Ecto neural progenitor cell (in vitro differentiated cells): ENCODE results near the gene SP100.
"Not testable (repeated sequence)": the region's sequence is repeated elsewhere in the genome, so short reads cannot be mapped to it uniquely, and the experiment has no call there.

Source experiments
- DNase-seq: peaks from one replicate; pipeline ENCODE4 v3.0.0-alpha.2; 2018; ENCODE audit warnings: low spot score

SP100 gene

DNA sequence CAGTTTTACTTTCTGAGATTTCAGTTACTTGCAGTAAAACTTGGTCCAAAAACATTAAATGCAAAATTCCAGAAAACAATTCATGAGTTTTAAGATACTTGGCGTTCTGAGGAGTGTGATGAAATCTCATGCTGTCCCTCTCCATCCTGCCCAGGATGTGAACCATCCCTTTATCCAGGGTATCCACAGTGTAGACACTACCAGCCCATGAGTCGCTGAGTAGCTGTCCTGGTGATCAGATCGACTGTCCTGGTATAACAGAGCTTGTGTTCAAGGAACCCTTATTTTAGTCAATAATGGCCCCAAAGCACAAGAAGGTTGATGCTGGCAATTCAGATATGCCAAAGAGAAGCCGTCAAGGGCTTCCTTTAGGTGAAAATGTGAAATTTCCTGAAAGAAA lies 3.2 kb downstream of the SP100 start:
- DNase-seq = no peak

DNA sequence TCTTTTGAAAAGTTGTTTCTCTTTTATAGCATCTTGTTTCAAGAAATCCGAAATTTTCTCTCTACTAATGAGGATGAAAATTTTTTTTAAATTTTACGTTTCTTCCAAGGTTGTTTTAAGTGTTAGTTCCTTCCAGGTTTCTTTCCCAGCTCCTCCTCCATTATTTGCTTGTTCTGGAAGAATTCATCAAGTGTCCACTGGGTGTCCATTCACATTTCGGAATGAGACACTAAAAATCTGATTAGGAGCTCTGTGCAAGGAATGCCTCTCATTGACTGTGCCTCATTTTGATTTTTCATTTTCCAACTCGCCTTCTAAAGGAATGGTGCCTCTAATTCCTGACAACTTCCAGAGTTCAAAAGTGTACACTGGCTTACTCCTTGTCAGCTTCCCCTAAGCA lies 6.1 kb downstream of the SP100 start:
- no peak for DNase-seq

DNA sequence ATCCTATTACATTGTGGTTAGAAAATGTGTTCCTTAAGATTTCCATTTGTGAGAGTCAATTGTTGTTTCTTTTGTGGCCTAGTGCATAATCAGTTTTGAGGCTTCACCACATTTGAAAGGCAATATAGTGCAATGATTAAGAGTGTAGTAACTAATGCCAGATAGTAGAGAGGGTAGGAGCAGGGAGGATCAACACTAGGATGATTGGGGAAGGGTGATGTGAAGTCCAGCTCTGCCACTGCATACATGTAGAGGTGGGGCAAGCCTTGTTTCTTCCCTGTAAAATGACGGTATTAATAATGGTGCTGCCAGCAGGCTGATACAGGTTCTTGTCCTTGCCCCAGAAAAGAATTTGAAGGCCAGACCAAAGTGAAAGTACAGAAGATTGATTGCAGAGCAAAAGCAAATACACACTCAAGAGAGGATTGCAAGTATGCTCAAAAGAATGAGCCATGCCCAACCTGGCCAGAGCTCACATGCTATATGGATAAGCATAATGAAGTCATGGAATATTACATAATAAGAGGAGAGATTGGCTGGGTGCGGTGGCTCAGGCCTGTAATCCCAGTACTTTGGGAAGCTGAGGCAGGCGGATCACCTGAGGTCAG lies 8.0 kb downstream of the SP100 start:
- no peak for DNase-seq

DNA sequence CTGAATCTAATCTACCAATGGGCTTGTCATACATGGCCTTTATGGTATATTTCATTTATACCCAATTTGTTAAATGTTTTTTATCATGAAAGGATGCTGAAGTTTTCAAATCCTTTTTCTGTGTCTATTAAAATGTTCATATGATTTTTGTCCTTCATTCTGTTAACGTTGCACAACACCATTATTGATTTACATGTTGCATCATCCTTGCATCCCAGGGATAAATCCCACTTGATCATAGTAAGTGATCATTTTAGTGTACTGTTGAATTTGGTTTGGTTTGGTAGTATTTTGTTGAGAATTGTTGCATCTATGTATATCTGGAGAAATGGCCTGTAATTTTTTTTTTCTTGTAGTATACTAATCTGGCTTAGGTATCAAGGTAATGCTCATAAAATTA lies 9.4 kb downstream of the SP100 start:
- no peak for DNase-seq

DNA sequence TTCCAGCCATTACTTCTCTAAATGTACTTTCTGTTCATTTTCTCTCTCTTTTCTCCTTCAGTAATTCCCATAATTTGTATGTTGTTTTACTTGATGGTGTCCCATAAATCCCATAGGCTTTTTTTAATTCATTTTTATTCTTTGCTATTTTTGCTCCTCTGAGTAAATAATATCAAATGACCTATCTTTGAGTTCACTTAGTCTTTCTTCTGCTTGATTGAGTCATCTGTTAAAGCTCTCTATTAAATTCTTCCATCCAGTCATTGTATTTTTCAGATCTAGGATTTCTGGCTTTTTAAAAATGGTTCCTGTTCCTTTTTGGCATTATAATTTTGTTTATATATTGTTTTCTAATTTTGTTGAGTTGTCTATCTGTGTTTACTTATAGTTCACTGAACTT lies 13.5 kb downstream of the SP100 start:
- no peak for DNase-seq

DNA sequence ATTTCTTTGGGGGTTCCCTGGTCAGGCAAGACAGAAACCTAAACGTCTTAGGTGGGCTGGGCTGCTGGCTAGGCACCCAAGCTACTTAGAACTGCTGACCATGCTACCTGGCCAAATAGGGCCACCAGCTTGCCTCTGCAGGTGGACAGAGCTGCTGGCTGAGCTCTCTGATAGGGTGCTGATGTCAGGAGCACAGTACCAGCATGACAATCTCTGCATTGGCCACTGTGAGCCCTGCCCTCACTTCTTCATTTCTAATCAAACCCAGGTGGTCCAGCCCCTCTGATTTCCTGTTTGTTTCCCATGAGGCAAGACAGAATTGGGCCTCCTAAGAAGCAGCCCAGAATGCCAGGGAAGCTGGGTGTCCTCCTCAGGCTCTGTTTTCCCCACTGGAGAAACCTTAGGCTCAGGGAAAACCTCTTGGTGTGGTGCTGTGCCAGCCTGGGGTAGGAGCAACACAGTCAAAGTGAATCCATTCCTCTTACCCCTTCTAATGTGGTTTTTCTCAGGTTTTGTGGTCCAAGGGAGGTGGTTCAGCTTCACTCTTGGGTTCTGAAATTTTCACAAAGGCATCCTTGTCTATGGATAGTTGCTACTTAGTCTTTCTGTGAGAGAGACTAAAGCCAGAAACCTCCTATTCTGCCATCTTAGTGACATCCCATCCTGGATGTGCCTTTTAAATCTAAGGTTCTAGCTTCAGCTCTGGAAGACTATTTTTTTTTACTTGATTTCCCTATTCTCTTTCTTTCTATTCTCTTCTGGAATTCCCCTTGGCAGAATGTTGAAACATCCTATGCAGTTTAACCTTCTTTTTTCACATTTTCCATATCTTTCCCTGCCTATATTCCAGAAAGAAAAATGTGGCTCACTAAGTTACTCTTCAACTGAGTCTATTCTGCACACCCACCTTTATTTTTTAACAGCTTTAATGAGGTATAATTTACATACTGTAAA lies 15.2 kb downstream of the SP100 start:
- DNase-seq = no peak

DNA sequence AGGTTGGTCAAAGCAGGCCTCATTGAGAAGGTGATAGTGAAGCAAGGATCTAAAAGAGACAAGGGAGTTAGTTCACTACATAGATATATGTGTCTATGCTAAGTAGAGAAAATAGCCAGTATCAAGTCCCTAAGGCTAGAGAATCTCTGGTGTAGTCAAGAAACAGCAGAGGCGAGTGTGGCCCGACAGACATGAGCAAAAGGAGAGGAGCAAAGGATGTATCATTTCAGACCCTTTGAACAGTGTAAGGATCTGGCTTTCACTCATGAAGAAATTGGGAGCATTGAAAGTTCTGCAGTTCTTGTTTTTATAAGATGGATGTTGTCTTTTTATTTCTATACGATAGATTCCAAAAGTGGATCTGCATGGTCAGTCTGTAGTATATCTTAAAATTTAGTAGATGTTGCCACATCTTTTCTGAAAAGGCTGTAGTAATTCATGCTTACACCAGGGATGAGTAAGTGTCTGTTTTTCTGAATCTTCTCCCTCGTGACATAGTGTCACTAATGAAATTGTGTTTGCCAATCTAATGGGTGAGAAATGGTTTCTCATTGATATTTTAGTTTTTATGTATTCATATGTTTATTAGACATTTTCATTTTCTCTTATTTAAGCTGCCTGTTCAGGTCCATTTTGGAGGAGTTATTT lies 18.8 kb downstream of the SP100 start:
- DNase-seq = no peak

DNA sequence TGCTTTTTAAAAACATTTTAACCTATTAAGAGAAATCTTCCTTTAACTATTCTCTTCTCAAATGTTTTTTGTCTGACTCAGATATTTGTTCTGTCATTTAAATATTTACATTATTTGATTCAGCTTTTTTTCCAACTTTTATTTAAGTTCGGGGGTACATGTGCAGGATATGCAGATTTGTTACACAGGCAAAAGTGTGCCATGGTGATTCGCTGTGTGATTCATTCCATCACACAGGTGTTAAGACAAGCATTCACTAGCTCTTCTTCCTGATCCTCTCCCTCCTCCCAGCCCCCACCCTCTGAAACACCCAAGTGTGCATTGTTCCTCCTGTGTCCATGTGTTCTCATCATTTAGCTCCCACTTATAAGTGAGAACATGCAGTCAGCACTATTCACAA lies 19.4 kb downstream of the SP100 start:
- DNase-seq = no peak

DNA sequence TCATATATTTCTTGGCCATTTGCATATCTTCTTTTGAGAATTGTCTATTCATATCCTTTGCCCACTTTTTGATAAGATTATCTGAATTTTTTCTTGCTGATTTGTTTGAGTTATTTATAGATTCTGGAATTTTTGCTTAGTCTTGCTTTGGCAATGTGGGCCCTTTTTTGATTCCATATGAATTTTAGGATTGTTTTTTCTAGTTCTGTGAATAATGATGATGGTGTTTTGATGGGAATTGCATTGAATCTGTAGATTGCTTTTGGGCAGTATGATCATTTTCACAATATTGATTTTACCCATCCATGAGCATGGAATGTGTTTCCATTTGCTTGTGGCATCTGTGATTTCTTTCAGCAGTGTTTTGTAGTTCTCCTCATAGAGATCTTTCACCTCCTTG lies 23.1 kb downstream of the SP100 start:
- DNase-seq = not testable (repeated sequence)

DNA sequence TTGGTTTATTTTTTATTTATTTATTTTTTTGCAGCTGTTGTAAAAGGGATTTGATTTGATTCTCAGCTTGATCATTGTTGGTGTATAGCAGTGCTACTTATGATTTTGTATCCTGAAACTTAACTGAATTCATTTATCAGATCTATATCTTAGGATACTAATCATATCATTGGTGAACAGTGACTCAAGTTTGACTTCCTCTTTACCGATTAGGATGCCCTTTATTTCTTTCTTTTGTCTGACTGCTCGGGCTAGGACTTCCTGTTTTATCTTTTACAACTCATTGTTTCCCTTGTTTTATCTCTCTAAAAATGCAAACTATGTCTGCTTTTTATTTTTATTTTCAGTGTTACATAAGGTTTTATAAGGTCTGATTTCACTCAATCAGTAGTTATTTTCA lies 23.6 kb downstream of the SP100 start:
- DNase-seq = no peak

DNA sequence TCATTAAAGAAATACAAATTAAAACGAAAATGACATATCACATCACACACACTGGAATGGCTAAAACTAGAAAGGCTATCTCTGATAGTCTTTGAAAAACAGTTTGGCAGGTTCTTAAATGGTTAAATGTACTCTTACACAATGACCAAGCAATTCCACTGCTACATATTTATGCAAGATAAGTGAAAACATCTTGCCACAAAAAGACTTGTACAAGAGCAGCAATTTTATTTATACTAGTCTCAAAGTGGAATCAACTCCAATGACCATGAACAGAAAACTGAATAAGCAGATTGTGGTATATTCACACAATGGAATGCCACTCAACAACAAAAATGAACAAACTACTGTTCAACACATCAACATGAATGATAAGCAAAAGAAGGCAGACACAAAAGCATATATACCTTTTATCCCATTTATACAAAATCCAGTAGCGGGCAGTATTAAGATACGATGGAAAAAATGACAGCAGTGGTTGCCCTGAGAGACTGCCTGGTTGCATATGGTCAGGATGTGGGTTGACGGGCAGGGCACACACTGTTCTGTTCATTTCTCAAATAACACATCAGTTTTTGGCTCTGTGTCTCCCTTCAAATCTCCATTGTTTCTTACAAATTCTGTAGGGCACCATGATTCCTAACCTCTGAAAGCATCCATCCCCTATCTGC lies 25.4 kb downstream of the SP100 start:
- DNase-seq = no peak

DNA sequence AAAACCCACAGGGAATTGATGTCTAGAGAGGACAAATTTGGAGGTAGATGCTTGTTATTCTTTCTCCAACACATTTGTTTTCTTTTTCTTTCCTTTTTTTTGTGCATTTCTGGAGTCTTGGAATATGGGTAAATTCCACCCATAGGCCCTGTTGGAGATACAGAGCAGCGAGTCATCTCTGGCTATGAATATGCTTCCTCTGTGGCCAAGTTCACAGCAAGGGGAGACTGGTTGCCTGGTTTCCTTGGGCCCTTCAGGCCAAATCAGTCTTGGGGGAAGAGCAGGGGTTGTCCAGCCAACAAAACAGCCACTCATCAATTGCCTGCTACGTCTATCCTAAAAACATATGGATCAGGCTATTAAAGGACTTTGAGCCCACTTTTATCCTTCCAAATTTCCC lies 27.5 kb downstream of the SP100 start:
- DNase-seq = no peak

DNA sequence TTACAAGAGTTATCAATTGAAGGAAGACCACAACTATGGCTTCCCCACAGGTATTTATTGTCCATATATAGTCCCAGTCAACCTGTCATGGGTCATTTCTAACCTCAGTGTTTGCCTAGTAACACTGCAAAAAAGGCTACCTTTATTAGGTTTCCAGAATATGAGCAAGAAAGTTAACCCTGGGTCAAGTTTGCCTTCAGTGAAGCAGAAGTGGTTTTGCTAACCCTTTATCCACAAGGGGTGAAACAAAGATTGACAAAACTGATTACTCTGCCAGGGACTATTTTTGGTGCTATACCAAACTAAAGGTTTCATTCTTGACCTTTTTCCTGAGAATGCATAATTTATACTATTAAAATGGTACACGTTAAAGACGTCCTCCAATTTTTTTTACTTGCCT lies 28.8 kb downstream of the SP100 start:
- no peak for DNase-seq

DNA sequence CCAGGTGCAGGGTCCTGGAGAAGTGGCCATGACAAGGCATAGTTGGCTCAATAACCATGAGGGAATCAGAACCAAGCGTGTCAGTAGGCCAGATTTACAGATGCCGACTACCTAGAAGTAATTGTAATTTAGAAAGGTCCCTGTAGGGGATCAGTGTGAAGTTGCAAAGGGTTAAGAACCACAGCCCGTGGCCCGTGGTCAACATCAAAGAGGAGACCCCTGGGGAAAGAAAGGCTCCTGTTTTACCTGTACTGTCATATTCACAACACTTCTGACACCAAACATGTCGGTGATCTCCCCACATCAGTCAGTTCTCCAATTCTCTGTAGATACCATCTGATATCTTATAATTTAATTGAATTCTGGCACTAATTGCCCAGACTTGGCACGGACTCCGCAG lies 31.0 kb downstream of the SP100 start:
- DNase-seq = no peak

DNA sequence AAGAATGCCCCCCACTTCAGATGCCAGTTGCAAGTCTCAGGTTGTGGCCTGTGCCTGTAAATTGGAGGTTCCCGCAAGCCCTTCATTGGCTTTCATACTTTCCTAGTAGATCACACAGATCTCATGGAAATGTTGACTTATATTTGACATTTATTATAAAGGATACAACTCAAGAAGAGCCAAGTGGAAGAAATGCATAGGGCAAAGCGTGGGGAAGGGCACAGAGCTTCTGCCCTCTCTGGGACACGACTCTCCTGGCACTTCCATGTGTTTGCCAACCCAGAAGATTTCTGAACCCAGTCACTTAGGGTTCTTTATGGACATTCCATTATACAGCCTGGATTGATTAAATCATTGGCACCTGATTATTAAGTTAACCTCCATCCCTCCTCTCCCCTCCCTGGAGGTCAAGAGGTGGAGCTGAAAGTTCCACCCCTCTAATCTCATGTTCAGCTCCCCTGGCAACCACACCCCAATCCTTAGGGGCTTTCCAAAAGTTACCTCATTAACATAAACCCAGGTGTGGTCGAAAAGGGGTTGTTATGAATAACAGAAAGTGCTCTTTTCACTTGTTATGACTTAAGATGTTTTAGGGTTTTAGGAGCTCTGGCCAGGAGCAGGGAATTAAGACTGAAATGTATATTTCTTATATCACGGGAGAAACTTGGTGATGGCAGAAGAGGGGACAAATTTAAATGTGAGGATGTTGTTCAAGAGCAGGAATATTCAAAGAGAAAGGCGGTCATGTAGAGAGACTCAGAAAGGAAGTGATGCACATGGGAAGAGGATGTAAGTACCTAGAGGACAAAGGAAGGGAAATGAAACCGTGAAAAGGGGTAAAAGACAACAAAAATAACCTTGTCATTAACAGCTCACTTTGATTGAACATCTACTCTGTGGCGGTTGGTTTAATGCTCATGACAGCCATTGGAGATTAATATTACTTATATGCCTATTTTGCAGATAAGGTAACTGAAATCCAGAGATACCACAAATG lies 31.8 kb downstream of the SP100 start:
- no peak for DNase-seq

DNA sequence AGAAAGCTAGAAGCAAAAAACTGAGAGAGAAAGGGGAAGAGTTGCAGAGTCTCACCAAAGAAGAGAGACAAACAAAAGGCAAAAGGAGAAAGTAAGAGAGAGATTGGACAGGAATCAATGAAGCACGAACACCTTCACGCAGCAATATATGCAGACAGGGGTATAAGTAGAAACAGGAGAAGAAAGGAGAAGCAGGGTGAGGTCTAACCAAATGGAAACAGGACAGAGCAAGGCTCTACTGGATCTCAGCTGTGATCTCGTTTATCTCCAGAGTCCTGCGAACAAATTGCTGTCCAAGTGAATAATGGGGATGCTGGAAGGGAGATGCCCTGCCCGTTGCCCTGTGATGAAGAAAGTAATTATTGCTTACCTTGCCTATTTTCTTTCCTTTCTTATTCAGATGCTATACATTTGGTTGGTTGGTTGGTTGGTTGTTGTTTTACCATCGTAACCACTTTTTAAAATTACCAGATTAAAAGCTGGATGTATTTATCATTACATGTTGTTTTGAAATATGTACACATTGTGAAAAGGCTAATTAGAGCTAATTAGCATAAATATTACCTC lies 34.0 kb downstream of the SP100 start:
- no peak for DNase-seq

DNA sequence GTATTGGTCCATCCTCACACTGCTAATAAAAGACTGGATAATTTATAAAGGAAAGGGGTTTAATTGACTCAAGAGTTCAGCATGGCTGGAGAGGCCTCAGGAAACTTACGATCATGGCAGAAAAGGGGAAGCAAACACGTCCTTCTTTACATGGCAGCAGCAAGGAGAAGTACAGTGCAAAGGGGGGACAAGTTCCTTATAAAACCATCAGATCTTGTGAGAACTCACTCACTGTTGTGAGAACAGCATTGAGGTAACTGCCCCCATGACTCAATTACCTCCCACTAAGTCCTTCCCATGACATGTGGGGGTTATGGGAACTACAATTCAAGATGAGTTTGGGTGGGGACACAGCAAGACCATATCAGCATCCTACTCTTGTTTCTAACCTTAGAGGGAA lies 37.0 kb downstream of the SP100 start:
- DNase-seq = no peak

DNA sequence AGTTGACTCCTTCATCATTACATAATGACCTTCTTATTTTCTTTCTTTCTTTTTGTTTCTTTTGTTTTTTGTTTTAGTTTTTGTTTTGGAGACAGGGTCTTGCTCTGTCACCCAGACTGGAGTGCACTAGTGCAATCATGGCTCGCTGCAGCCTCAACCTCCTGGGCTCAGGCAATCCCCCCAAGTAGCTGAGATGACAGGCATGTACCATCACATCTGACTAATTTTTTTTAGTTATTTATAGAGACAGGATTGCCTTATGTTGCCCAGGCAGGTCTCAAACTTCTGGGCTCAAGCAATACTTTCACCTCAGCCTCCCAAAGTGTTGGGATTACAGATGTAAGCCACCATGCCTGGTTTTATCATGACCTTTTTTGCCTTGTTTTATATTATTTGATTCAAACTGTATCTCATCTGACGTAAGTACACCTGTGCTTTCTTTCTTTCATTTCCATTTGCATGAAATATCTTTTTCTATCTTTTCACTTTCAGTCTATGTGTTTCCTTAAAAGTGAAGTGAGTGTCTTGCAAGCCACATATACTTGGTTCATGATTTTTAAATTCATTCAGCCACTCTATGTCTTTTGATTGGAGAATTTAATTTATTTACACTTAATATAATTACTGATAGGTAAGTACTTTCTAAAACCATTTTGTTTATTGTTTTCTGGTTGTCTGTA lies 39.1 kb downstream of the SP100 start:
- no peak for DNase-seq

DNA sequence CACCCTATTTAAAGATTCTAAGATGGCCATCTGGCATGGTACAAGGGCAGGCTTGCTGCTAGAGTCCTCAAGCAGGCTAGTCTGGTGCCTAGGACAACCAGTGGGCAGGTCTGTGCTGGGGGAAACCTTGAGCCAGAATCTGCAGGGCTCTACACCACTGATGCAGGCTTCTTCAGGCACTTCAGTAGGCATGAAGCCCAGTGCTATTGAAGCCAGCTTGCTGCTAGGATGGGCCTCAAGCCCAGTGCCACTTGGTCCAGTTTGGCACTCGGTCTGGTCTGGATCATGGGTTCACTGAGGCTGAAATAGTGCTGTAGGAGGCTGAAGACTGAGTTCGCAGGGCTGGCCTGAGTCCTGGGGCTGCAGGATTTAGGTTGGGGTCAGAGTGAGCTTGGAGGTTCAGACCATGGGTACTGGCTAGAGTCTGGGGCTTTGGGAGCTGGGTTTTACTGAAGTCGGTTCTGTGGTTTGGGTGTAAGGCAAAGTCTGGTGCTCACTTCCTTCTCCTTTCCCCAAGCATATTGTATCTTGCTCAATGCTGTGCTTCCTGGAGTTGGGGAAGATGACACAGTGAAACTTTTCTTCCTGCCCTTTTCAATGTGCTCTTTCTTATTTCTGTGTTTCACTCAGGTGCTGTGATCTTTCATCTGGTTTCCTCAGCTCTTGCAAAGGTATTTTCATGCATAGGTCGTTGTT lies 41.2 kb downstream of the SP100 start:
- no peak for DNase-seq

DNA sequence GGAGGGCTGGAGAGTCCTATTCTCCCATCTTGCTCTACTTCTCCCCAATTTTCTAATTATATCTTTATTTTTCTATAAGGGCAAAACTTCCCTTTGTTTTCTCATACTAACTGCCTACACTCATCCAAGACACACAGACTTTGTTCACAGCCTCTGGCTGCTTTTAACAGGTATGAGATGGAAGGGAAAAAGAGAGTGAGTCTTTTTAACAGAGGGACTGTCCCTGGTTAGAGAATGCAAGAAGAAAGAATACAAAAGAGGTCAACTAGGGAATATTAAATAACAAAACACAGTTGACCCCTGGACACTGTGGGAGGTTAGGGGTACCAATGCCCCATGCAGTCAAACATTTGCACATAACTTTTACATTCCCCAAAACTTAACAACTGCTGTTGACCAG lies 41.8 kb downstream of the SP100 start:
- no peak for DNase-seq
